NCI-H2227 treated with DMSO at 0.1 percent for 48 hours (cell line): ENCODE results near the gene TGM6.
"Not testable (repeated sequence)": the region's sequence is repeated elsewhere in the genome, so short reads cannot be mapped to it uniquely, and the experiment has no call there.

ENCODE experiments used
- DNase-seq: peaks from one replicate; lab custom pipeline; 2025; lab: John Stamatoyannopoulos, UW

The TGM6 gene

GRCh38 chr20:2398449-2398848 is 17.7 kb downstream of the TGM6 start:
- DNase-seq: no peak

DNA sequence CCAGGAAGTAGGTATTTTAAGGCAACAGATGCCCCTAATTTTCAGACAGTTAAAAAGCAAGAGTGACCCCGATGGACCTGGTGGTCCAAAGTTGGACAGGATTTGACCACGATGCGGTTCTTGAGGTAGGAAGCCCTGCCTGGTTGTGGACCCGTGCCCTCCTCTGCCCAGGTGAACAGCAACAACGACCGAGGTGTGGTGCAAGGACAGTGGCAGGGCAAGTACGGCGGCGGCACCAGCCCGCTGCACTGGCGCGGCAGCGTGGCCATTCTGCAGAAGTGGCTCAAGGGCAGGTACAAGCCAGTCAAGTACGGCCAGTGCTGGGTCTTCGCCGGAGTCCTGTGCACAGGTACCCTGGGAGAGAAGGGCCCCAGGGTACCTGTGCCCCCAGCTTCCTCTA is 18.7 kb downstream of the TGM6 start:
- DNase-seq: no peak

DNA sequence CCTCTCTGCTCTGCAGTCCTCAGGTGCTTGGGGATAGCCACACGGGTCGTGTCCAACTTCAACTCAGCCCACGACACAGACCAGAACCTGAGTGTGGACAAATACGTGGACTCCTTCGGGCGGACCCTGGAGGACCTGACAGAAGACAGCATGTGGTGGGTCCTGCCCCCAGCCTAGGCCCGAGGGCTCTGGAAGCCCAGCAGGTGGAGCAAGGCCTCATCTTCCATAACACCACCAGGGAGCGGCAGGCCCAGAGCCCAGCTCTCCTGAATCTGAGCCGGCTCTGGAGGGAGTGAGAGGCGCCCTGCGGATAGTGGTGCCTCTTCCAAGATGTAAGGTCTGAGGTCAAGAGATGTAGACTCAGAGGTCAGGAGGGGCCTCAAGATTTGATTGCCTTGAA is 19.6 kb downstream of the TGM6 start:
- no peak for DNase-seq

GRCh38 chr20:2401527-2401926 is 20.8 kb downstream of the TGM6 start:
- no peak for DNase-seq

DNA sequence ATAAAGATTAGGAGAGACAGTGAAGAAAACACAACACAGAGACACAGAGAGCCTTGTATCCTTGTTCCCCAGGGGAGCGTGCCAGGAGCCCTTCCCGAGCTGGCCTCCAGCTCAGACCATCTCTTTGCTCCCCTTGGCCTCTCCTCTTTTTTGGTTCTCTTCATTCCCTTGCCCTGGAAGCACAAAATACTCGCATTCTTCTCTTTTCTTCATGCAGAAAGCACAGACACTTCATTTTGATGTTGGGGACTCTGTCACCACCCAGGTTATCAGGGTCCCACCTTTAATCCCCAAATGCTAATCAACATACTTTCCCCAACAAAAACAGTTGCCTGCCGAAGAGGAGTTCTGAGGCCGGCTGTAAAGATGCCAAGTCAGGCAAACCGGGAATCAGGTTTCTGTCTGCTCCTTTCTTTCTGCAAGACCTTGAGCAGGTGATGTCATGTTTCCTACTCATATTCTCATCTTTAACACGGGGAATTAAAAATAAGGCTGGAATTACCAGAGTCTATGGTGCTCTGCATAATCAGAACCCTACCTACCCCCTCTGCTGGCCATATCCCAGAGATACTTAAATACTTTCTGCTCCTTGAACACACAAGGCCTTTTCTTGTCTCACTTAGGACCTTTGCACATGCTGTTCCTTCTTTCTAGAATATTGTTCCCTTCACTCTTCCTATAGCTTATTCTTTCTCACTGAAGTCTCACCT is 21.7 kb downstream of the TGM6 start:
- no peak for DNase-seq

DNA sequence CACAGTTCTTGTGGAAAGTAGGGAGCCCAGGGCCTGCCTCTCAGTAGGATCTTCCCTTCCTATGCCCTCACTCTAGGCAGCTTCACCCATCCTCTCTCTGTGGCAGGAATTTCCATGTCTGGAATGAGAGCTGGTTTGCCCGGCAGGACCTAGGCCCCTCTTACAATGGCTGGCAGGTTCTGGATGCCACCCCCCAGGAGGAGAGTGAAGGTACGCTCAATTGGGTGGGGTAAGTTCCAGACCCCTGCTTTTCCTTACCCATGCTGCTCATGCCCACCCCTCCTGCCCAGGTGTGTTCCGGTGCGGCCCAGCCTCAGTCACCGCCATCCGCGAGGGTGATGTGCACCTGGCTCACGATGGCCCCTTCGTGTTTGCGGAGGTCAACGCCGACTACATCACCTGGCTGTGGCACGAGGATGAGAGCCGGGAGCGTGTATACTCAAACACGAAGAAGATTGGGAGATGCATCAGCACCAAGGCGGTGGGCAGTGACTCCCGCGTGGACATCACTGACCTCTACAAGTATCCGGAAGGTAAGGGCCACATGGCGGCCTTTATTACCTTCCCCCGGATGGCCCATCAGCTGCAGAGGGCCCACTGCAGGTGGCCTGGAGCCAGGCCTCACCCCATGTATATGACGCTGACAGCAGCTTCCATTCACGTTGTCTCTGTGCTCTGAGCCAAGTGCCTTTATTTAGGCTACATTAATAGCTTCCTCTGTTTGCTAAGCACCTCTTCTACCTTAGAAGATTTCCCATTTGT is 22.8 kb downstream of the TGM6 start:
- no peak for DNase-seq

GRCh38 chr20:2405693-2406065 is 25.0 kb downstream of the TGM6 start:
- no peak for DNase-seq

GRCh38 chr20:2407355-2407754 is 26.7 kb downstream of the TGM6 start:
- DNase-seq: not testable (repeated sequence)

DNA sequence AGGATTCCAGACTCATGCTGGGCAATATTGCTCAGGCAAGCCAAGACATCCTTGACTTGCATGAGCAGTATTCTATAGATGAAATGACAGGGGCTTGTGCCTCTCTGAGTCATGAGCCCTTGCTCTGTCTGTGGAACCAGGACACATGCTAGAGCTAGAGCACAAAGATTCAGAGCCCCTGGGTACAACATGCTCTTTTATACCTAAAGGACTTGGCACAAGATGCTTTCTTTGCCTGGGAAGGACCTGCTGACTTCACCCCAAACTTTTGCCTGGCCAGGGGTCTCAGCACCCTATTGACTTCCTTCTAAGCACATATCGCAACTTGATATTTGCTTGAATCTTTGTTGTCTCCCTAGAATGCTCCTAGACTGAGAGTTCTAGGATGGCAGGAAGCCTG is 27.4 kb downstream of the TGM6 start:
- no peak for DNase-seq

DNA sequence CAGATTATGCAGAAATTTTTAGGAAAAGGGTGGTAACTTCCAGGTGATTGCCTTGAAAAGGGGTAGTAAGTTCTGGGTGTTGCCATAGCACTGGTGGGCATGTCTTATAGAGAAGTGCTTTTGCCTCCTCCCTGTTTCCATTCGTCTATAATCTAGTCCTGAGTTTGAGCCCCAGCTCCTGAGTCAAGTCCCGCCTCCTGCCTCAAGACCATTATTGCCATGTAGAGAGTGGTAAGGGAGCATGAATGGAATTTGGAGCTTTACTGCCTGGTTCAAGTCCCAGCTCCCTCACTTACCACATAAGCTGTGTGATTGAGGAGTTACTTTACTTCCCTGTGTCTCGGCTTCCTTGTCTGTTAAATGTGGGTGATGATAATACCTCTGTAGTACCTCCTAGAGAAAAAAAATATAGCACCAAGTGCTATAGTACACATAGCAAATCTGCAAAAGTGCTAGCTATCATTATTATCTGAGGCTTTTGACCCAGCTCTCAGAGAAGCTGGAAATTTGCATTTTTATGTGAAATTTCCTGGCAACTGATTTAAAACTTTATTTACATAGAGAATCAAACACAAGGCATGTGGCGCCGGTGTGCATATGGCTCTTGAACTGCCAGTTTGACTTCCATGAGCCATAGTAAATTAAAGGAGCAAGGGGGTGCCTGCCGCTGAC is 36.0 kb downstream of the TGM6 start:
- DNase-seq: no peak

DNA sequence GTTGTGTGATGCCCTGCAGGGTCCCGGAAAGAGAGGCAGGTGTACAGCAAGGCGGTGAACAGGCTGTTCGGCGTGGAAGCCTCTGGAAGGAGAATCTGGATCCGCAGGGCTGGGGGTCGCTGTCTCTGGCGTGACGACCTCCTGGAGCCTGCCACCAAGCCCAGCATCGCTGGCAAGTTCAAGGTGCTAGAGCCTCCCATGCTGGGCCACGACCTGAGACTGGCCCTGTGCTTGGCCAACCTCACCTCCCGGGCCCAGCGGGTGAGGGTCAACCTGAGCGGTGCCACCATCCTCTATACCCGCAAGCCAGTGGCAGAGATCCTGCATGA is 36.5 kb downstream of the TGM6 start:
- no peak for DNase-seq

DNA sequence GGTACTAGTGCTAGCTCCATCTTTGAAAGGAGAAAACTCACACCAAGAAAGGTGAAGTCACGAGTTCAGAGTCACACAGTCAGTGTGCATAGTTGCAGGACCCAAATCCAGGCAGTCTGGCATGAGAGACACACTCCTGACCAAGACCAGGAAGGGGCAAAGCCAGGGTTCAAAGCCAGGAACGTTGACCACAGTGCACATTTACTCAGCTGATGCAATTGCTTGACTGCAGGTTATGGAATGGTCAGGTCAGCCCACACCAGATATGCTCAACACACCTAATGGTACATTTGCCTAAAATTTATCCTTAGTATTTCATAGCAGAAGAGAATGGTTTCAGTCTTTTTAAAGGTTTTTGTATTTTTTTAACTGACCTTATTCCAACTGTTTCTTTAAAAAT is 37.7 kb downstream of the TGM6 start:
- no peak for DNase-seq

GRCh38 chr20:2420510-2420909 is 39.8 kb downstream of the TGM6 start:
- no peak for DNase-seq

DNA sequence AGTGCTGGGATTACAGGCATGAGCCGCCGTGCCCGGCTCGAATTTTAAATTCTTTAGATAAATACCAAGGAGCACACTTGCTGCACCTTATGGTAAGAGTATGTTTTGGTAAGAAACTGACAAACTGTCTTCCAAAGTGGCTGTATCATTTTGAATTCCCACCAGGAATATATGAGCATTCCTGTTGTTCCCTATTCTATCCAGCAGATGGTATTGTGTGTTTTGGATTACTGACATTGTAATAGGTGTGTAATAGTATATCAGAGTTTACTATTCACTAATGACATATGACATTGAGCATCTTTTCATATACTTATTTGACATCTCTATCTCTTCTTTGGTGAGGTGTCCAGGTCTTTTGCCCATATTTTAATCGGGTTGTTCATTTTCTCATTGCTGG is 40.5 kb downstream of the TGM6 start:
- peak; percentile 5 for DNase-seq

GRCh38 chr20:2429051-2429450 is 48.4 kb downstream of the TGM6 start:
- no peak for DNase-seq

DNA sequence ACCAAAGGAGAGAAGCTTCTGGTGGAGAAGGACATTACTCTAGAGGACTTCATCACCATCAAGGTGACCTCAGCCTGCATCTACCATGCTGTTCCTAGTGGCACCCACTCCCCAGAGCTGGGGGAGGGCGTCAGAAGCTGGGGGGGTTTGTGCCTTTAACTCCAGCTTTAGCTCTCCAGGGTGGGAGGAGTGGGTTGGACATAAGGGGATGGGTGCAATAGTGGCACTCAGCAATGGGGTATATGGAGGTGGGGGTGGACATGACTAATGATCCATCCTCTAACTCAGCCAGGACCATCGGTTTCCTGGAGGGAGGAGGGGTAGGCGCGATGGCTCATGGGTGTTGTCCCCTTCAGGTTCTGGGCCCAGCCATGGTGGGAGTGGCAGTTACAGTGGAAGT is 49.8 kb downstream of the TGM6 start:
- DNase-seq: no peak

GRCh38 chr20:2431185-2431584 is 50.5 kb downstream of the TGM6 start:
- DNase-seq: no peak

DNA sequence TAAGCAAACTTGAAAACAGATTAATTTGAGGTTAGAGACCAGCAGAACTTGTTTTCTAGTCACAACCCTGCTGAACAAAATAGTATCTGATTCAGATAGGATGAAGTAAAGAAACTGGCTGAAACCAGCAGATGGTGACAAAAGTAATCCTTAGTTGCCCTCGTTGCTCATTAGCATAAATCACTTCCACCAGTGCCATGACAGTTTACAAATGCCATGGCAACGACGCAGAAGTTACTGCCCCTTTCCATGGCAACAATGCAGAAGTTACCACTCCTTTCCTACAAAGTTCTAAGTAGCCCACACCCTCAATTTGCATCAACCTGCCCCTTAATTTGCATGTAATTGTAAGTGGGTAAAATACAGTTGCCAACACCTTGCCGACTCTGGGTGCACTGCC is 66.1 kb downstream of the TGM6 start:
- DNase-seq: no peak

DNA sequence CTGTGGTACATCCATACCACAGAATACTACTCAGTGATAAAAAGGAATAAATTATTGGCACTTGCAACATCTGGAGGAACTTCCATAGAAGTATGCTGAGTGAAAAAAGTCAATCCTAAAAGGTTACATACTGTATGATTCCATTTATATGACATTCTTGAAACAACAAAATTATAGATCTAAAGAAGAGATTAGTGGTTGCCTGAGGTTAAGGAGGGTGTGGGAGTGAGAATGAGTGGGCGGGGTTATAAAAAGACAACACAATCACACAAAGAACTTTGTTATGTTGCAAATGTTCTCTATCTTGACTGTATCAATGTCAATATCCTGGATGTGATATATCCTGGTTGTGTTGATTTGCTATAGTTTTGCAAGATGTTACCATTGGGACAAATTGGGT is 68.7 kb downstream of the TGM6 start:
- no peak for DNase-seq

GRCh38 chr20:2451422-2451821 is 70.7 kb downstream of the TGM6 start:
- no peak for DNase-seq

- peak; percentile 81 for DNase-seq
These were observed 71.4 kb downstream of the TGM6 start for GRCh38 chr20:2451939-2452732.

GRCh38 chr20:2453792-2454191 is 73.1 kb downstream of the TGM6 start:
- DNase-seq: no peak
